ENCODE data around the gene GMPPA. TPM values are rescaled to one million over a fixed set of nuclear protein-coding genes. Genes with fewer than 3 reads are reported as not detected.
A peak's percentile ranks its signal among the peaks of the same experiment; 100 is the strongest.

Gene GMPPA
- total RNA-seq, 1 donor from 2014 or later: 50.3 TPM

DNA sequence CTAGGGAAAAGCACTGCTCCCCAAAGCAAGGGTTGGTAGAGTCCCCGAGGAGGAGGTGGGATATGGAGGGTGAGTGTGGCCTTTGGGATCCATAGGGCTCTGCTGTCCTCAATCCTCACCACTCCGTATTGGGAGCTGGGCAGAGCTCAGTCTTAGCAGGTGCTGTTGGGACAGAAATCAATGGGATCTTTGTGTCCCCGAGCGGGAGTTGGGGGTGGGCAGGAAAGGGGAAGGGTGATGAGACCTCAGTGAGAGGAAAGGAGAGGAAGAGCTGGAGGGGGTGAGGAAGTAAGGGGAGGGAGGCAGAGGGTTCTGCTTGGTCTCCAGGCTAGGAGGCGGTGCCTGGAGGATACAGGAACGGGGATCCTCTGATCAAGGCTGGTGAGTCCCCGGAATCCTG lies 18.2 kb downstream of the GMPPA start:
- Mint-ChIP-seq H3K27ac (no peak overlapping the region), H3K4me1 (ENCODE audit: low read depth) (no peaks in the 10 kb centered on the region), H3K4me3 (no peak overlapping the region), H3K9me3 (no peaks in the 10 kb centered on the region), H3K27me3 (ENCODE audit: insufficient read depth) (peaks cover 66% of the 10 kb centered on the region), H3K36me3 (ENCODE audit: low read depth) (no peaks in the 10 kb centered on the region)
- intact Hi-C loops (cut with micrococcal nuclease): no loop called here
- no peak for DNase-seq (ENCODE audit: low spot score)

DNA sequence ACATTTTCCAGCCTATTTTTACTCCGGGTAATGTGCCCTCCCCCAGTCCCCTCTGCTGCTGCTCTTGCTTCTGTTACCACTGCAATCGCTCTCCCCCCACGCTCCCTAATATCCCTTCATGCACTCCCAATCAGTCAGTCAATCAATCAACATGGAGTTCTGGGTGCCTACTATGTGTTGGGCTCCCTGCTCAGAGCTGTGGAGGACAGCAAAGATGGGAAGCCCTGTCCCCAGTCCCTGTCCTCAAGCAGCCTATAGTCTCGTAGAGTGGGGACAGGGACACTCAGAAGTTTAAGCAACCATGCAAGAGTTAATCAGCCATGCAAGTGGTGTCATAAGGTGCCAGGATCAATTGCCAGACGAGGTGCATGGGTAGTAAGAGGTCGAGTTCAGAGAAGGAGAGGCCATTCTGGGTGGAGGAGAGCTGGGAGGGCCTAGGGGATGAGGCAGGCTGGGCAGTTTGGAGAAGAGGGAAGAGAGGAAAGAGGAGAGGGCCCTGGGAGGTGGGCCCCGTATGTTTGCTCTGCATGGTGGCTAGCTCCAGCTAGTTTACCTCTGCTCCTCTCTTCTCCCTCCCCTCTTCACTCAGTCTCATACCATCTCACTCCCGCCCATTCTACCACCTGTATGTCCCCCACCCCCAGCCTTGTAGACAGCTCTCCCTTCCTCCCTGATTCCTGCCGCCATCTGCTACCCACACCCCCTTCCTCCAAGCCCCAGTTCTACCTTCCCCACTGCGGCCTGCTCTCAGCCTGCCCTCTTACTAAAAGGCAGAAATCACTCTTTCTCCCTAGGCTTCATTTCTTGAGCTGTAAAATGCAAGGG lies 19.5 kb downstream of the GMPPA start:
- no peaks in the 10 kb centered on the region for H3K9me3 Mint-ChIP-seq
- H3K27me3 Mint-ChIP-seq (ENCODE audit: insufficient read depth): peaks cover 63% of the 10 kb centered on the region
- no peak for DNase-seq (ENCODE audit: low spot score)
- no peak overlapping the region for H3K27ac Mint-ChIP-seq
- H3K36me3 Mint-ChIP-seq (ENCODE audit: low read depth): no peaks in the 10 kb centered on the region
- intact Hi-C loops (cut with micrococcal nuclease): no loop called here
- H3K4me1 Mint-ChIP-seq (ENCODE audit: low read depth): no peaks in the 10 kb centered on the region
- H3K4me3 Mint-ChIP-seq: no peak overlapping the region

DNA sequence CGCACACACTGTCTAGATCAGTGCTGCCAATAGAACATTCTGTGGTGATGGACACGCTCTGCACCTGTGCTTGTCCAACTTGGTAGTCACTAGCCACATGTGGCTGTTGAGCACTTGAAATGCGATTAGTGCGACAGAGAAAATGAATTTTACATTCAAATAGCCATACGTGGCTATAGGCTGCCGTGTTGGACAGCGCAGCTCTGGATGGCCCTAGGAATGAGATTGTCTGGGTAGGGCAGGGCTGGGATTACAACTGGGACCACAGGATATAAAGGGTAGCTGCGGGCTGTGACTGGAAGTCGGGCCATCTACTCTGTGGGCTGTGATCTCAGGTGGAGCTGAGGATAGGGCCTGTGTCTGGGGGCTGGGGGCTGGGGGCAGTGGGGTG lies 20.8 kb downstream of the GMPPA start:
- H3K27me3 Mint-ChIP-seq (ENCODE audit: insufficient read depth): peaks cover 67% of the 10 kb centered on the region
- intact Hi-C loops (cut with micrococcal nuclease): no loop called here
- no peaks in the 10 kb centered on the region for H3K4me1 Mint-ChIP-seq (ENCODE audit: low read depth)

DNA sequence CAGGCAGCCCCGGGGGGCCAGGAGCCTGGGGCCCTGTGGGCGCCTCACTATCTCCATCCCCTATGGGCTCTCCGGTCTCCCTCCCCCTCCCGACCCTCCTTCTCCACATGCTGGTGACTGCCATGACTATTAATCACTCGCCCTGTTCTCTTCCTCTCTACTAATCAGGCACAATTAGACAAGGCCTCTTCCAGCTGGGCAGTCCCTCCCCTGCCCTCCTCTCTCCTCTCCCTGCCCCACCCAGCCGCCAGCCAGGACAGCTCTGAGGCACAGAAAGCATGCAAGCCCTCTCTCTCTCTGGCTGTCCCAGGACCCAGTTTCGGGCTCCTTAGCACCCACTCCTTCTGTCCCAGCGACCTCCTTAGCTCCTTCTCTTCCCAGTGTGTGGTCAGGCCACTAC lies 21.4 kb downstream of the GMPPA start:
- no peaks in the 10 kb centered on the region for H3K36me3 Mint-ChIP-seq (ENCODE audit: low read depth)
- H3K4me1 Mint-ChIP-seq (ENCODE audit: low read depth): no peaks in the 10 kb centered on the region
- H3K4me3 Mint-ChIP-seq: no peak overlapping the region
- no peak overlapping the region for H3K27ac Mint-ChIP-seq
- intact Hi-C loops (cut with micrococcal nuclease): no loop called here
- no peaks in the 10 kb centered on the region for H3K9me3 Mint-ChIP-seq
- peaks cover 67% of the 10 kb centered on the region for H3K27me3 Mint-ChIP-seq (ENCODE audit: insufficient read depth)
- no peak for DNase-seq (ENCODE audit: low spot score)

More for the DNA sequence above, 20.8 kb downstream of the GMPPA start:
- H3K27ac Mint-ChIP-seq: no peak overlapping the region
- no peaks in the 10 kb centered on the region for H3K9me3 Mint-ChIP-seq
- no peaks in the 10 kb centered on the region for H3K36me3 Mint-ChIP-seq (ENCODE audit: low read depth)
- no peak for DNase-seq (ENCODE audit: low spot score)
- H3K4me3 Mint-ChIP-seq: no peak overlapping the region

DNA sequence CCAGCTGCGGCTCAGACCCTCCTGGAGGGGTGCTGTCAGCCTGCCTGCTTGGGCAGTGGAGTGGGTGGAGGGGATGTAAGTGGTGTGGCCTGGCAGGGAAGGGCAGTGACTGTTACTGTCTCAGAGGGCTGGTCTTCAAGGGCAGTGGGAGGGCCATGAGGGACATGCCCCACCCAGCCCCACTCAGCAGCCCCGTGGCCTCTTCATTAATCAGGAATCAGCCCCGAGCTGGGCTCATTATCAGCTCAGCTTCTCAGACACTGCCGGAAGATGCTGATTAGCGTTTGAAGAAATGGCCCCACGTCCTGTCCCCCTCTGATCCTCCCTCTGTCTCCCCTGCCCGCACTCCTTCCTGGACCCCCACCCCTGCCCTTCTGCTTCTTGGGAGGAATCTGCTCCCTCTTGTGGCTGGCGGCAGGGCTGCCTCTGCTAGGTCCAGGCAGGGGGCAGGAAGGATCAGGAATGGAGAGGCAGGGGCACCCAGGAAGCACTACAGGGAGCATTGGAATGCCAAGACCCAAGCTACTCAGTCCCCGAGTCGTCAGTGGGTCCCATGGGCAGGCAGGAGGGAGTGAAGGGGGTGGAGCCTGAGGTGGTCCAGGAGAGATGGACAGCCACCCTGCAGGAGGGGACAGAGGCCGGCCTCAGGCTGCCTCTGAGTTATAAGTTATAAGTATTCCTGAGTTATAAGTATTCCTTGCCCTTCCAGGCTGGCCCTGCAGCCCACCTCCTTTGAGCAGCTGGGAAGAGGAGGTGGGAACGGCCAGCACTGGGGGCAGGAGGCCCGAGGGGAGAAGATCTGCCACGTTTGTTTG lies 22.6 kb downstream of the GMPPA start:
- intact Hi-C loops (cut with micrococcal nuclease): no loop called here
- no peak overlapping the region for H3K4me3 Mint-ChIP-seq
- no peak overlapping the region for H3K27ac Mint-ChIP-seq

DNA sequence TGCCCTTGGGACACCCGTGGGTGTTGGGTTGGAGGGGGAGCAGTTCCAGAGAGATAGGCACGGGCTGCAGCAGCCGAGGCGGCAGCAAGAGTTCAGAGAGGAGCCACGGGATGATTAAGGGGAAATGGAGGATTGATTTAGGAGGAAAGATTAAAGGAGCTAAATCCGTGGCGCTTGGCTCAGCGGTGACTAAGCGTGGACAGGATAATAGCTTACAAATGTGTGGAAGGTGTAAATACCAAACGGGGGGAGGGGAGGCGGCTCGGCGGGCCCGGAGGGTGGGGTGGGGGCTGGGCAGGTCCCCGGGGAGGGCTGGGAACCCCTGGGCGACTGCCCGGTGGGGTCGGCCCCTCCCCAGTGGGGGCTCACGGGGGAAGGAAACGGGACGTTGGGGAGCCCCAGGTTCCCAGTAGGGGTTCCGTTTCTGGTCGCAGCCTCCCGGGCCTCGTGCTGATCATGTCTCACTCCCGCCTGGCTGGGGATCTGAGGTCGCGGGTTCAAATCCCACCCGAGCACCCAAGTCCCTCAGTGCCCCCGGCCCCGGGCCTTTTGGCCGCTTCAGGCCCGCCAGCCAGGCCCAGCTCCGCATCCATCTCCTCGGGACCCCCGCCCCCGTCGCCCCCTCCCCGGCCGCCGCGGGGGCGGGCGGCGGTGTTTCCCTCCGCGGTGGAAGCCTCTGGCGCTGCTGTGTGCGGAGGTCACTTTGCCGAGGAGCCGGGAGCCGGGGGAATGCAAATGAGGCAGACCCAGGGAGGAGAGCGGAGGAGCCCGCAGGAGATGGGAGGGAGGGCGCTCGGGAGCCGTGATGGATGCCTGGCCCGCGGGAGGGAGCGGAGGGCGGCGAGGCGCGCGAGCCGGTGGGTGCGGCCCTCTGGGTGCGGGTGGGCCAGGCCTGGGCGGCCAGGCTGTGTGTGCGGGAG lies 23.7 kb downstream of the GMPPA start:
- Mint-ChIP-seq H3K27ac (peak overlapping the region; percentile 4), H3K36me3 (ENCODE audit: low read depth) (no peaks in the 10 kb centered on the region), H3K27me3 (ENCODE audit: insufficient read depth) (peaks cover 68% of the 10 kb centered on the region), H3K9me3 (no peaks in the 10 kb centered on the region), H3K4me1 (ENCODE audit: low read depth) (no peaks in the 10 kb centered on the region), H3K4me3 (no peak overlapping the region)
- intact Hi-C loops (cut with micrococcal nuclease): no loop called here
- no peak for DNase-seq (ENCODE audit: low spot score)

More for the DNA sequence above, 22.6 kb downstream of the GMPPA start:
- Mint-ChIP-seq H3K36me3 (ENCODE audit: low read depth) (no peaks in the 10 kb centered on the region), H3K27me3 (ENCODE audit: insufficient read depth) (peaks cover 73% of the 10 kb centered on the region), H3K9me3 (no peaks in the 10 kb centered on the region), H3K4me1 (ENCODE audit: low read depth) (no peaks in the 10 kb centered on the region)
- no peak for DNase-seq (ENCODE audit: low spot score)

DNA sequence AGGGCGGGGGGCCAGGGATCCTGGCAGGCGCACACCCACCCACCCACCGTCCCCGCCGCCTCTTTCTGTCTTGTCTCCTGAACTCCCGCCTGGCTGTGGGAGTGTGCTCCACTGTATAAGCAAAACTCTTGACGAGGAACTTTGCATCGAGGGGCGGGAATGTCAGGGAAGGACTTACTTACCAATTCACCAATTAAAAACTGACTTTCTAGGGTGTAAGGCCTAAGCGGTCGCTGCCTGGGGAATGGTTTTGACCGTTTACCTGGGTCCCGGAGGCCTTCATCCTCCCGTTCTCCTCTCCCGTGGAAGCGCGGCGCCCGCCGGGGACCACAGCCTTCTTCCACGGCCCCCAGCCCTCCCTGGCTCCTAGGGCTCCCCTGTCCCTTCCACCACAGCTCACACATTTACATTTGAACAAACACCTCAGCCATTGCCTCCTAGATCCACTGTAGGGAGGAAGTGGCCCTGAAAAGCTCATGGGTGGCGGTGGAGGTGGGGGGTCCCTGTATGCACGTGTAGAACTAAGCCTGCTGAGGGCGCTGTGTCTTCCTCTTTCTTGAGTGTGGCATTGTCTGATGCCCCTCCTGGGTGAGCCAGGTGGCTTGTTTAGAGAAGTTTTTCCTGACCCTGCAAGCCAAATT lies 24.5 kb downstream of the GMPPA start:
- DNase-seq (ENCODE audit: low spot score): no peak
- Mint-ChIP-seq H3K27me3 (ENCODE audit: insufficient read depth) (peaks cover 68% of the 10 kb centered on the region), H3K4me3 (no peak overlapping the region), H3K36me3 (ENCODE audit: low read depth) (no peaks in the 10 kb centered on the region), H3K4me1 (ENCODE audit: low read depth) (no peaks in the 10 kb centered on the region), H3K27ac (no peak overlapping the region), H3K9me3 (no peaks in the 10 kb centered on the region)
- intact Hi-C loops (cut with micrococcal nuclease): no loop called here

DNA sequence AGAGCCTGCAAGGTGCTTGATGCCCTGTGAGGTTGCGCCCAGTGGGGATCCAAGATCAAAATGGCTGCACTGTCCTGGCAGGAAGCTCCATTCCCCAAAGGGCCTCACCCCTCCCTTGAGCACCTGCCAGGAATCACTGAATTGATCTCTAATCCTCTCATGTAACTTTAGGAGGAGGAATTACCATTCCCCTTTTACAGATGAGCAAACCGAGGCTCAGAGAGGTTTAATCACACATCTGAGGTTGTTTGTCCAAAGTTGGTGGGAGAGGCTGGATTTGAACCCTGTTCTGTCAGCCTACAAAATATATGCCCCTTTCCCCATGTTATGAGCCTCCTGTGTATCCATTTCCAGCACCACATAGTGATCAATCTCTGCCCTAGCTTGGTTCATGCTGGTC lies 26.1 kb downstream of the GMPPA start:
- Mint-ChIP-seq H3K36me3 (ENCODE audit: low read depth) (no peaks in the 10 kb centered on the region), H3K27ac (no peak overlapping the region)

DNA sequence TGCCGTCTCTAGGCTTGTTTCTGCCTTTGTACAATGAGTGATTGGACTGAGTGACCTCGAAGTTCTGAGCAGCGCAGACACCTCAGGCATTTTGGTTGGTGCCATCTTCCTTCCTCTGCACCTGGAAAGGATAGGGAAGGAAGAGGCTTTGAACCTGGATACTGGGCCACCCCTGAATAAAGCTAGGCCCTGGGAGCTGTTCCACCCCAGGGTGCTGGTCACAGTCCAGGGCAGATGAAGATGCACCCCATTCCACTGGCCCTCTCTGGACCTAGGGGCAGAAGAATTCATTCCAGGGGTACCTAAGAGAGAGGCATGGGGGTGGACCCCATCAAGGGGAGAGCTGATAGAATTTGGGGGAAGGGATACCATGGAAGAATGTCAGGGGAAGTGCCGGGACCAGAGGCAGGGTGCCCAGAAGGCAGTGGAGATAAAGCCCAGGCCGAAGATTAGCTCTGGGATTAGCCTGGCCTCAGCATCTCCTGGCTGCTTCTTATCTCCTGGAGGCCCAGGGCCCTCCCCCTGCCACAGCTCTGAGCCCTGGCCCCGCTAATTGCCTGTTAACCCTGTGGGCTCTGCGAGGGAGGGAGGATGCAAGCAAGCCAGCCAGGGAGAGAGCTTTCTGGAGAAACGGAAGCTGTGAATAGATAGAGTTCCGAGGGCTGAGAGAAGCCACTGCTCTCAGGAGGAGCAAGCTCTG lies 27.0 kb downstream of the GMPPA start:
- H3K27ac Mint-ChIP-seq: no peak overlapping the region
- intact Hi-C loops (cut with micrococcal nuclease): no loop called here
- DNase-seq (ENCODE audit: low spot score): no peak
- peaks cover 70% of the 10 kb centered on the region for H3K27me3 Mint-ChIP-seq (ENCODE audit: insufficient read depth)
- no peaks in the 10 kb centered on the region for H3K9me3 Mint-ChIP-seq
- H3K4me3 Mint-ChIP-seq: no peak overlapping the region
- peaks cover 6% of the 10 kb centered on the region for H3K4me1 Mint-ChIP-seq (ENCODE audit: low read depth)
- no peaks in the 10 kb centered on the region for H3K36me3 Mint-ChIP-seq (ENCODE audit: low read depth)

More for the DNA sequence above, 26.1 kb downstream of the GMPPA start:
- no peak overlapping the region for H3K4me3 Mint-ChIP-seq
- no peak for DNase-seq (ENCODE audit: low spot score)
- no peaks in the 10 kb centered on the region for H3K4me1 Mint-ChIP-seq (ENCODE audit: low read depth)
- intact Hi-C loops (cut with micrococcal nuclease): no loop called here
- H3K9me3 Mint-ChIP-seq: no peaks in the 10 kb centered on the region
- H3K27me3 Mint-ChIP-seq (ENCODE audit: insufficient read depth): peaks cover 72% of the 10 kb centered on the region

DNA sequence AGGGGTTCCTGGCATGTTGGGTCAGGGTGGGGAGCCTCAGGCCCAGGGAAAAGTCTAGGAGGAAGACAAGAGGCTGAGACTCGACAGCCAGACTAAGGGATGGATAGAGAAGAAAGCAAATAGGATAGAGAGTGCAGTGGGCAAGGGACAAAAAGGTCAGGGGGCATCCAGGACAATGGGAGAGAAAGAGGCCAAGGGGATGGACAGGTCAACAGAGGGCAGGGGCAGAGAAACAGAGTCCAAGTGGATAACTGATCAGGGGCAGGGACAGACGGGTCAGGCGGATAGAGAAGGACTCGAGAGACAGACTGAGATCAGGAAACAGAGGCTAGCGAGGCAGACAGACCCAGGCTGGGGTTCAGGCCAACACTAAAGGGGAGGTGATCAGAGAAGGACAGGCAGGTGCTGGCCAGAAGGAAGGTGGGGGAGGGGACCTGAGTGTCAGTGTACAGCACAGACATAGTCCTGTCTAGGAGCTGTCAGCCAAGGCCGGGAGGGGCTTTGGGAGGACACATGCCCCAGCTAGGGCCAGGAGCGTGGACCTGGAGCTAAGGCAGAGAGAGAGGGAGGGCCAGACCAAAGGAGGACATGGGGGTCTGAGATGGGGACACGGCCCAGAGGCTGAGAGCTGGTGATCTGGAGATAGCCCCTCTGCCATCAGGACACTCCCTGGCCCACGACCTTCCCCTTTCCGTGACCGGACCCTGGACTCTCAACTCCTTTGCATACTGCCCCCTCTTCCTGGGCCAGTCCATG lies 27.8 kb downstream of the GMPPA start:
- Mint-ChIP-seq H3K4me1 (ENCODE audit: low read depth) (peaks cover 6% of the 10 kb centered on the region), H3K27ac (no peak overlapping the region), H3K36me3 (ENCODE audit: low read depth) (no peaks in the 10 kb centered on the region), H3K27me3 (ENCODE audit: insufficient read depth) (peaks cover 68% of the 10 kb centered on the region), H3K9me3 (no peaks in the 10 kb centered on the region), H3K4me3 (no peak overlapping the region)
- no peak for DNase-seq (ENCODE audit: low spot score)
- intact Hi-C loops (cut with micrococcal nuclease): no loop called here

DNA sequence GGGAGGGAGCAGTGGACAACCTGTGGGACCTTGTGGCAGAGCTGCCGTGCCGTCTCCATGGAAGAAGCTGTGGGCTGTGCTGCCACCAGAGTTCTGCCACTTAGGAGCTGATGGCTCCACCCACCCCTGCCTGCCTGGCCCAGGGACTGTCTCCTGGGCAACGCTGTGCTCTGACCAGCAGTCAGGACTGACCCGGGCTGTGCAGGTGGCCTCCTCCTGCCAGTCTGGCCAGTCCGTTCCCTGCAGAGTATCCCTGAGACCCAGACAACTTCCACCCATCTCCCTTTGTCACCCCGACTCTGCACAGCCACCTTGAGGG lies 28.3 kb downstream of the GMPPA start:
- no peaks in the 10 kb centered on the region for H3K9me3 Mint-ChIP-seq
- no peak overlapping the region for H3K27ac Mint-ChIP-seq
- peaks cover 62% of the 10 kb centered on the region for H3K27me3 Mint-ChIP-seq (ENCODE audit: insufficient read depth)
- H3K4me1 Mint-ChIP-seq (ENCODE audit: low read depth): peaks cover 6% of the 10 kb centered on the region
- no peaks in the 10 kb centered on the region for H3K36me3 Mint-ChIP-seq (ENCODE audit: low read depth)
- no peak overlapping the region for H3K4me3 Mint-ChIP-seq
- no peak for DNase-seq (ENCODE audit: low spot score)
- intact Hi-C loops (cut with micrococcal nuclease): no loop called here
